ENCODE results near the gene ZDHHC8.

ZDHHC8 gene

GRCh38 chr22:20112623-20113511, 18.7 kb upstream of the ZDHHC8 start:
- no peak for DNase-seq

DNA sequence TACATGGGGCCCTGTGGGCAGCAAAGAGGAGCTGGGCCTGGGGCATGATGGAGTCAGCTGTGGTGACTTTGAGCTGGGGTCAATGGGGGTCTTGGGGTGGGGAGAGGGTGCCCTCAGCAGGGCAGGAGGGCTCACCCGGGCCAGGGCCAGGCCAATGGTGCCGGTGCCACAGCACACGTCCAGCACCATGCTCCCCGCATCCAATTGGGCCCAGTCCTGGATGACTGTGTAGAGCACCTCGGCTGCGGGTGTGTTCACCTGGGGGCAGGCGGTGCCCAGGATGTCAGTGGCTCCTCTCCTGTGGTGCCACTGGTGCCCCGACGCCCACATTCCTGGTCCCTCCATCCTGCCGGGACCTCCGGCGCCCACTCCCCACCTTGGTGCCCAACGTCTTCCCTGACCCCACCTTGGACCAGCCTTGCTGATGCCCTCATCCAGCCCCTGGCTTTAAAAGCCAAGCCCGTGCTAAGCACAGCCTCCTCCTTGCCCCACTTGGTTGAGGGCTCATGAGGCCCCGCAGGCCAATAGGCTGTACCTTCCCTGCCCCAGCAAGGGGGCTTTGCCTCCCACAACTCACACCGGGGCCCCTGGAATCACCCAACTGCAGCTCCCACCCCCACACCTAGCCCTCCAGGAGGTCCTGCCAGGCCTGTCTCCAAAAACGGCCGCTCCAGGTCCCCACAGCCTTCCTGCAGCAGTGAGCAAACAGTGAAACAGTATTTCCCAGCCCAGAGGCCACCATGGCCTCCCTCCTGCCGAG, 17.9 kb upstream of the ZDHHC8 start:
- no peak for DNase-seq

- no peak for DNase-seq
Observed at GRCh38 chr22:20114506-20115475, 16.8 kb upstream of the ZDHHC8 start.

- DNase-seq, result no peak
Observed at GRCh38 chr22:20115691-20116375, 15.8 kb upstream of the ZDHHC8 start, which contains the start of gene RANBP1. TSS of gene RANBP1 (plus strand) at chr22:20116104. CDS start at chr22:20116185, 81 bp downstream.

- DNase-seq, result no peak
Observed at GRCh38 chr22:20116376-20116950, 15.1 kb upstream of the ZDHHC8 start.

DNA sequence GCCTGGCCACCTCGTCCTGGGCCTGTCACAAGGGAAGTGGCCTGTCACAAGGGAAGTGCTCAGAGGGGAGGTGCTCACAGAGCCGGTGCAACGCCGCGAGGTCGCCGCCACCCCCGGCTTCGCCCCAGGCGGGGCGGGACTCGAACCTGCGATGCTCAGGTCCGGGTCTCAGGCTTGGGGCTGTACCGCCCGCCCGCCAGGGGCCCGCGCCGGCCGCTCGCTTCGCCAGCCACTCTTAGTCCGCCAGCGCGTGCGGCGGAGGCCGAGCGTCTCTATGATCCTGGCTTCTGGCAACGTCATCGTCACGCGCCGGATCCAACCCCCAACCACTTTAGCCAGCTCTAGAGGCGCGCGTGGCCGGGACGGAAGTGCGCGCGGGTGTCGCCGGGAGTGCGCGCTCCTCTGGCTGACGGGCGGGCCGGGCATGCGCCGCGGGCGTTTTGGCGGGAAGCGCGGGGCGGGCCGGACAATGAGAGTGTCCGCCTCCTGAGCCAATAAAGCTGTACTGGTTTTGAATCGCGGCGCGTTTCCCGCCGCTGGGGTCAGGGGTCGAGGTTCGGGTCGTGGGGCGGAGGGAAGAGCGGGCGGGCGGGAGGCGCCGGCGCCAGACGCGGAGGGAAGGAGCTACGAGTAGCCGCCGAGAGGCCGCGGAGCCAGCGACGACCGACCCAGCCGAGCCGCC, 14.5 kb upstream of the ZDHHC8 start, which contains the start of gene TRMT2A:
TRMT2A (minus strand) TSS at position 276 of the 682 bp plus-strand sequence. CDS start 320 bp downstream, outside the sequence.
- DNase-seq, result peak; percentile 84 to 99 (median 94)

GRCh38 chr22:20117633-20118299, 13.8 kb upstream of the ZDHHC8 start:
- no peak for DNase-seq

GRCh38 chr22:20118300-20119020, 13.1 kb upstream of the ZDHHC8 start:
- no peak for DNase-seq

DNA sequence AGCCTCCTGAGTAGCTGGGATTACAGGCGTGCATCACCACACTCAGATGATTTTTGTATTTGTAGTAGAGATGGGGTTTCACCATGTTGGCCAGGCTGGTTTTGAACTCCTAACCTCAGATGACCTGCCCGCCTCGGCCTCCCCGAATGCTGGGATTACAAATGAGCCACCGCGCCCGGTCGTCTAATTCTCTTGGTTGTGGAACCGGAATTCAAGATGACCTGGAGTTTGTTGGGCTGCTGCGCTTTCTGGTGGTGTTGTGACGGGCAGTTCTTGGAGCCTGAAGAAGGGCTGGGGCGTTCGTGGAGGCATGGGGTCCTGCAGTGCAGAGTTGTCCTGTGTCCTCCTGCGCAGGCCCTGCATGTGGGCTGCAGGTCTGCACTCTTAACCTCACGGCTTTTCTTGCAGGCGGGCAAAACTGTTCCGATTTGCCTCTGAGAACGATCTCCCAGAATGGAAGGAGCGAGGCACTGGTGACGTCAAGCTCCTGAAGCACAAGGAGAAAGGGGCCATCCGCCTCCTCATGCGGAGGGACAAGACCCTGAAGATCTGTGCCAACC, 9.7 kb upstream of the ZDHHC8 start:
- no peak for DNase-seq

GRCh38 chr22:20123366-20124082, 8.1 kb upstream of the ZDHHC8 start:
- no peak for DNase-seq

DNA sequence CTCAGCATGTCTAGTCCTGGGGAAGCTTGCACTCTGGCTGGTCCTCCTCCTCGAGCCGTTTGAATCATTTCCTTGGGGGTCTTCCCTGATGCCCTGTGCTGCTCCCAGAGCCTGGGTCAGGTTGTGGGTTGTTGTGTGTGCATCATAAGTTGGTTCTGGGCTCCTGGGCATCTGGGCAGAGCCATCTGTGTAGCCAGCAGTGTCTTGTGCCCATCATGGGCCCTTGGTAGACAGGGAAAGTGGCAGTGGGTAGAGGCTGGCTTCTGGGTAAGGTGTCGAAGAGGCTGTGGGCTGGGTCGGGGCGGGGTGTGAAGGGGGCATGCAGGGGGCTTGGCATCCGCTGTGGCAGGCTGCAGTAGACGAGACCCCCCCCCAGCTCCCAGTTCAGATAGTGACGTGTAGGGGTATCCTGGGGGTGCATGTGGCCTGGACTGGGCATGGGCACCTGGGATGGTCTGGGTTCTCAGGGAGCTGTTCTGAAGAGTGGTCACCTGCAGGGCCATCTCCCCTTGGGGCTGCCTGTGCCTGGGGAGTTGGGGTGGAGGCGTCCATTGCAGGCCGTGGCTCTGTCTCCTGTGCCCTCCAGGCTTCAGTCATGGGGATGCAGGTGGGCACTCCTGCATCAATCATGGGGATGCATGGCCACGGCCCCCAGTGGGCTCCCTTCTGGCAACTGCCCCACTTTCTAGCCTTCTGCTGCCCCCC, 7.4 kb upstream of the ZDHHC8 start:
- DNase-seq, result no peak

- DNase-seq, result peak in 2 of 56 donors; percentile 26 to 56
Observed at GRCh38 chr22:20125201-20126174, 6.1 kb upstream of the ZDHHC8 start.

- DNase-seq, result no peak
Observed at GRCh38 chr22:20126284-20127029, 5.1 kb upstream of the ZDHHC8 start.

GRCh38 chr22:20127318-20127868, 4.2 kb upstream of the ZDHHC8 start:
- no peak for DNase-seq
